ENCODE data around the gene ST8SIA6.

The ST8SIA6 gene

GRCh38 chr10:17422931-17423330, 31.5 kb downstream of the ST8SIA6 start:
- no peak for DNase-seq (ENCODE audit: low read depth, low spot score)
- no peak for TF ChIP-seq CTCF (IDR thresholded peaks at IDR 0.05; ENCODE audit: low read depth, low read length)
- in situ Hi-C loops (cut with HindIII; ENCODE audit: low sequenced_read_pairs): no loop called here
- no peak overlapping the region for H3K4me3 ChIP-seq (ENCODE audit: low read depth, low read length)

- H3K4me3 ChIP-seq (ENCODE audit: low read depth, low read length): no peak overlapping the region
- in situ Hi-C loops (cut with HindIII; ENCODE audit: low sequenced_read_pairs): no loop called here
- DNase-seq (ENCODE audit: low read depth, low spot score): no peak
- TF ChIP-seq CTCF (IDR thresholded peaks at IDR 0.05; ENCODE audit: low read depth, low read length): no peak
These were observed 36.1 kb downstream of the ST8SIA6 start for GRCh38 chr10:17418249-17418648.

- in situ Hi-C loops (cut with HindIII; ENCODE audit: low sequenced_read_pairs): no loop called here
- DNase-seq (ENCODE audit: low read depth, low spot score): no peak
- H3K4me3 ChIP-seq (ENCODE audit: low read depth, low read length): no peak overlapping the region
- TF ChIP-seq CTCF (IDR thresholded peaks at IDR 0.05; ENCODE audit: low read depth, low read length): no peak
These were observed 37.8 kb downstream of the ST8SIA6 start for GRCh38 chr10:17416442-17417211.

GRCh38 chr10:17415046-17415658, 39.2 kb downstream of the ST8SIA6 start:
- no peak overlapping the region for H3K4me3 ChIP-seq (ENCODE audit: low read depth, low read length)
- DNase-seq (ENCODE audit: low read depth, low spot score): no peak
- no peak for TF ChIP-seq CTCF (IDR thresholded peaks at IDR 0.05; ENCODE audit: low read depth, low read length)
- in situ Hi-C loops (cut with HindIII; ENCODE audit: low sequenced_read_pairs): no loop called here

- DNase-seq (ENCODE audit: low read depth, low spot score): no peak
- no peak for TF ChIP-seq CTCF (IDR thresholded peaks at IDR 0.05; ENCODE audit: low read depth, low read length)
- H3K4me3 ChIP-seq (ENCODE audit: low read depth, low read length): no peak overlapping the region
- in situ Hi-C loops (cut with HindIII; ENCODE audit: low sequenced_read_pairs): no loop called here
These were observed 39.9 kb downstream of the ST8SIA6 start for GRCh38 chr10:17414484-17414883.

- H3K4me3 ChIP-seq (ENCODE audit: low read depth, low read length): no peak overlapping the region
- no peak for DNase-seq (ENCODE audit: low read depth, low spot score)
- in situ Hi-C loops (cut with HindIII; ENCODE audit: low sequenced_read_pairs): no loop called here
- no peak for TF ChIP-seq CTCF (IDR thresholded peaks at IDR 0.05; ENCODE audit: low read depth, low read length)
These were observed 40.5 kb downstream of the ST8SIA6 start for GRCh38 chr10:17413876-17414275.
